CD14-positive monocyte (primary cell): Measurements from ENCODE around the gene CAMTA1. TPM values are rescaled to one million over a fixed set of nuclear protein-coding genes. Genes with fewer than 3 reads are reported as not detected.
A peak's percentile ranks its signal among the peaks of the same experiment; 100 is the strongest.

Experiments used
- DNase-seq, 3 donors: peaks; one replicate each; pipeline ENCODE4 v3.0.0-alpha.2; 2011 to 2022
- H2AFZ ChIP-seq: 2 replicates; pipeline ENCODE4 v1.6.0; 2012; ENCODE audit warnings: mild to moderate bottlenecking, low read depth, low read length, inconsistent platforms; ENCODE audit not compliant: insufficient read depth, poor library complexity, severe bottlenecking
- H3K27ac ChIP-seq, 2 donors: 1 replicate in 1 of 2; 2 replicates in 1 of 2; pipeline ENCODE4 v1.5.1; 2012 to 2013; ENCODE audit warnings: low read length in 2 of 2, control low read depth in 1 of 2, inconsistent platforms in 1 of 2, low read depth in 1 of 2, mild to moderate bottlenecking in 1 of 2
- H3K27me3 ChIP-seq, 2 donors: one replicate each; pipeline versions ENCODE4 v1.6.0 to v1.6.1; 2011 to 2013; ENCODE audit warnings: low read length in 2 of 2; ENCODE audit not compliant: control insufficient read depth in 2 of 2, insufficient read depth in 2 of 2
- H3K36me3 ChIP-seq, 2 donors: replicated peaks in 1 of 2; 1 replicate in 1 of 2; 2 replicates in 1 of 2; pipeline versions ENCODE4 v1.5.1 to v1.6.1; 2012 to 2013; ENCODE audit warnings: low read length in 2 of 2, control low read depth in 1 of 2, inconsistent platforms in 1 of 2, mild to moderate bottlenecking in 1 of 2; ENCODE audit not compliant: insufficient read depth in 2 of 2, control insufficient read depth in 1 of 2
- H3K4me1 ChIP-seq, 2 donors: 1 replicate in 1 of 2; 2 replicates in 1 of 2; pipeline versions ENCODE4 v1.5.1 to v1.6.1; 2012 to 2013; ENCODE audit warnings: low read length in 2 of 2, control low read depth in 1 of 2, inconsistent platforms in 1 of 2, mild to moderate bottlenecking in 1 of 2, moderate library complexity in 1 of 2; ENCODE audit not compliant: insufficient read depth in 2 of 2, control insufficient read depth in 1 of 2
- H3K4me2 ChIP-seq: replicated peaks from 2 replicates; pipeline ENCODE3; 2012; ENCODE audit warnings: low read length, moderate library complexity, mild to moderate bottlenecking; ENCODE audit not compliant: poor library complexity, severe bottlenecking; ENCODE audit errors: extremely low read depth
- H3K4me3 ChIP-seq, 3 experiments: fragments of 200-600 bp in 1 of 3; sonication (generic) in 1 of 3; replicated peaks in 1 of 3; 1 replicate in 2 of 3; 2 replicates in 1 of 3; pipeline ENCODE4 v1.5.1; 2011 to 2013; ENCODE audit warnings: low read length in 3 of 3, mild to moderate bottlenecking in 3 of 3, control low read depth in 2 of 3, low read depth in 2 of 3, inconsistent platforms in 1 of 3, moderate library complexity in 1 of 3
- H3K79me2 ChIP-seq: 2 replicates; pipeline ENCODE4 v1.6.0; 2012; ENCODE audit warnings: mild to moderate bottlenecking, control low read depth, inconsistent platforms, low read length, moderate library complexity; ENCODE audit not compliant: insufficient read depth
- H3K9ac ChIP-seq: 2 replicates; pipeline ENCODE4 v1.6.0; 2017; ENCODE audit warnings: low read length, mild to moderate bottlenecking; ENCODE audit not compliant: insufficient read depth, poor library complexity, severe bottlenecking
- H3K9me3 ChIP-seq, 2 donors: replicated peaks in 1 of 2; 1 replicate in 1 of 2; 2 replicates in 1 of 2; pipeline versions ENCODE4 v1.5.1 to v1.6.1; 2012 to 2013; ENCODE audit warnings: low read length in 2 of 2, control low read depth in 1 of 2; ENCODE audit not compliant: control insufficient read depth in 1 of 2, insufficient read depth in 1 of 2
- H4K20me1 ChIP-seq: 2 replicates; pipeline ENCODE4 v1.6.0; 2012; ENCODE audit warnings: mild to moderate bottlenecking, low read length, control low read depth, moderate library complexity; ENCODE audit not compliant: insufficient read depth
- H3K27ac Mint-ChIP-seq, 7 donors: one replicate each; pipeline ENCODE4 v1.8.0; 2020; ENCODE audit warnings: mild to moderate bottlenecking in 7 of 7, mixed read lengths in 7 of 7, moderate library complexity in 6 of 7, inconsistent platforms in 2 of 7
- H3K27me3 Mint-ChIP-seq, 3 donors: one replicate each; pipeline ENCODE4 v1.8.0; 2021 to 2022; ENCODE audit warnings: low read depth in 3 of 3, mild to moderate bottlenecking in 3 of 3, mixed read lengths in 3 of 3, moderate library complexity in 3 of 3, inconsistent platforms in 1 of 3
- H3K36me3 Mint-ChIP-seq, 2 donors: one replicate each; pipeline ENCODE4 v1.8.0; 2020; ENCODE audit warnings: mixed read lengths in 2 of 2, inconsistent platforms in 1 of 2, mild to moderate bottlenecking in 1 of 2
- H3K4me1 Mint-ChIP-seq: one replicate; pipeline ENCODE4 v1.8.0; 2020; ENCODE audit warnings: mild to moderate bottlenecking, mixed read lengths
- H3K4me3 Mint-ChIP-seq, 2 donors: one replicate each; pipeline ENCODE4 v1.8.0; 2020; ENCODE audit warnings: mild to moderate bottlenecking in 2 of 2, mixed read lengths in 2 of 2, moderate library complexity in 1 of 2
- H3K9me3 Mint-ChIP-seq, 7 donors: one replicate each; pipeline ENCODE4 v1.8.0; 2020 to 2022; ENCODE audit warnings: mixed read lengths in 7 of 7, mild to moderate bottlenecking in 6 of 7, moderate library complexity in 6 of 7, inconsistent platforms in 2 of 7
- CTCF ChIP-seq: fragments of 200-600 bp; IDR thresholded peaks from one replicate; pipeline ENCODE4 v1.8.0; 2022; ENCODE audit warnings: antibody characterized with exemption, mild to moderate bottlenecking
- WGBS: methylation state at CpG from one replicate; pipeline ENCODE4 v1.1.5; 2013; ENCODE audit warnings: missing lambda C conversion rate; ENCODE audit not compliant: insufficient coverage; 5-methylcytosine and 5-hydroxymethylcytosine counted together
- intact Hi-C, 2 donors: fragments of 100-400 bp; cut with micrococcal nuclease; formaldehyde crosslinking; loops; one replicate each; pipeline versions ENCODE4 v1.15.0 to v1.15.1; 2023
- polyA plus RNA-seq, 3 donors: library from polyadenylated mRNA; depleted of rRNA in 1 of 3; unstranded in 2 of 3; stranded (reverse) in 1 of 3; fragments of 300-500 nt in 2 of 3; fragments of >200 nt in 1 of 3; fragmentation: Illumina TruSeq in 2 of 3; gene quantifications; 1 replicate in 2 of 3; 2 replicates in 1 of 3; pipeline ENCODE4 v1.2.3, GENCODE V29; 2012 to 2021

The CAMTA1 gene
- polyA plus RNA-seq, 3 donors, result 52.0 to 89.6 (median 78.3) TPM

GRCh38 chr1:7810395-7810794 lies 1025.1 kb downstream of the CAMTA1 start:
- Mint-ChIP-seq H3K4me3 (no peak overlapping the region), H3K4me1 (peaks cover 6% of the 10 kb centered on the region), H3K36me3 (peaks cover 5 to 27% of the 10 kb centered on the region in 2 donors), H3K27me3 (peaks cover 0 to 1% (median 0%) of the 10 kb centered on the region in 3 donors), H3K27ac (no peak overlapping the region), H3K9me3 (peaks cover 13 to 18% (median 15%) of the 10 kb centered on the region in 7 donors)
- intact Hi-C loops, result no loop called here
- peak; percentile 48 to 75 (median 57) for DNase-seq
- WGBS, result 60% methylated on average over 5 of the region's 7 CpGs
- Histone ChIP-seq H3K9ac (no peak overlapping the region), H3K4me3 (no peak overlapping the region), H3K9me3 (peaks cover 8 to 12% of the 10 kb centered on the region in 2 donors), H3K4me1 (no peaks in the 10 kb centered on the region), H3K36me3 (no peaks in the 10 kb centered on the region), H2AFZ (no peak overlapping the region), H4K20me1 (no peaks in the 10 kb centered on the region), H3K27ac (no peak overlapping the region), H3K4me2 (no peak overlapping the region), H3K79me2 (no peaks in the 10 kb centered on the region), H3K27me3 (no peaks in the 10 kb centered on the region)
- TF ChIP-seq CTCF, result no peak

- H3K27ac Mint-ChIP-seq, result peak overlapping the region in 2 of 7 donors; percentile 10 to 76
- H3K4me2 ChIP-seq, result no peak overlapping the region
- H3K27me3 ChIP-seq, result no peaks in the 10 kb centered on the region
- no peak overlapping the region for H3K4me3 ChIP-seq
- H3K4me1 ChIP-seq, result no peaks in the 10 kb centered on the region
- no peak overlapping the region for H3K9ac ChIP-seq
- H3K9me3 Mint-ChIP-seq, result peaks cover 13 to 21% (median 15%) of the 10 kb centered on the region in 7 donors
- no peak overlapping the region for H2AFZ ChIP-seq
- H3K36me3 ChIP-seq, result no peaks in the 10 kb centered on the region
- intact Hi-C loops, result no loop called here
- TF ChIP-seq CTCF, result no peak
- H3K36me3 Mint-ChIP-seq, result peaks cover 5 to 26% of the 10 kb centered on the region in 2 donors
- peak; percentile 20 to 41 (median 22) for DNase-seq
- H3K79me2 ChIP-seq, result no peaks in the 10 kb centered on the region
- peaks cover 0 to 1% (median 0%) of the 10 kb centered on the region in 3 donors for H3K27me3 Mint-ChIP-seq
- peaks cover 6% of the 10 kb centered on the region for H3K4me1 Mint-ChIP-seq
- H3K27ac ChIP-seq, result no peak overlapping the region
- H3K4me3 Mint-ChIP-seq, result no peak overlapping the region
- WGBS, result 55% methylated on average over 5 of the region's 6 CpGs
- H4K20me1 ChIP-seq, result no peaks in the 10 kb centered on the region
- peaks cover 8 to 12% of the 10 kb centered on the region in 2 donors for H3K9me3 ChIP-seq
These were observed 1026.2 kb downstream of the CAMTA1 start for GRCh38 chr1:7811476-7811875.
